H1 (cell line): ENCODE data around the gene LAMP1. TPM values are rescaled to one million over a fixed set of nuclear protein-coding genes. Genes with fewer than 3 reads are reported as not detected.

ENCODE experiments used
- CHD7 ChIP-seq: fragments of 300-600 bp; sonication (generic); IDR thresholded peaks from 2 replicates; pipeline ENCODE4 v1.7.1; 2012; ENCODE audit warnings: low read length, moderate library complexity, mild to moderate bottlenecking, inconsistent platforms; ENCODE audit not compliant: insufficient replicate concordance
- KDM5A ChIP-seq: fragments of 200-600 bp; IDR thresholded peaks from 2 replicates; pipeline ENCODE4 v1.7.1; 2012; ENCODE audit warnings: mild to moderate bottlenecking, low read length, inconsistent platforms, mixed read lengths
- PHF8 ChIP-seq: fragments of 200-600 bp; sonication (generic); conservative IDR thresholded peaks from 2 replicates; pipeline ENCODE4 v1.7.1; 2012; ENCODE audit warnings: low read depth, mild to moderate bottlenecking, inconsistent platforms, low read length, moderate library complexity
- POLR2AphosphoS5 ChIP-seq: IDR thresholded peaks from 2 replicates; pipeline ENCODE4 v1.6.1; 2011; ENCODE audit warnings: low read depth, low read length
- RBBP5 ChIP-seq: IDR thresholded peaks from 2 replicates; pipeline ENCODE4 v1.7.1; 2012; ENCODE audit warnings: low read depth, mild to moderate bottlenecking, inconsistent platforms, low read length, moderate library complexity, borderline replicate concordance
- SIX5 ChIP-seq: IDR thresholded peaks from 2 replicates; pipeline ENCODE4 v1.6.1; 2011; ENCODE audit warnings: mild to moderate bottlenecking, low read depth, low read length
- TAF7 ChIP-seq: optimal IDR thresholded peaks from 2 replicates; pipeline ENCODE3; 2011; ENCODE audit warnings: low read depth, mild to moderate bottlenecking, inconsistent platforms, low read length, moderate library complexity, borderline replicate concordance
- USF2 ChIP-seq: IDR thresholded peaks from 2 replicates; pipeline ENCODE4 v1.6.1; 2011; ENCODE audit warnings: low read length, improper control_type of control experiment
- YY1 ChIP-seq: IDR thresholded peaks from 2 replicates; pipeline ENCODE4 v1.6.1; 2011; ENCODE audit warnings: low read depth, mild to moderate bottlenecking, low read length
- polyA plus RNA-seq, 7 experiments: library from polyadenylated mRNA; depleted of rRNA in 3 of 7; stranded (reverse) in 5 of 7; unstranded in 2 of 7; fragments of >200 nt in 5 of 7; fragments of 200-250 nt in 2 of 7; gene quantifications; 1 replicate in 5 of 7; 2 replicates in 1 of 7; 4 replicates in 1 of 7; pipeline versions ENCODE4 v1.2.1 to v1.2.3, GENCODE V29; 2011 to 2013; ENCODE audit warnings: missing spikeins in 2 of 7, mixed read lengths in 2 of 7
- total RNA-seq: library from RNA; stranded (reverse); fragmentation: NEBNext Ultra II Directional; extraction: Animal tissue kit (Norgen Biotek cat#: 25700); gene quantifications from 2 replicates; pipeline ENCODE4 v1.2.1, GENCODE V29; 2021

LAMP1 gene
- total and polyA plus RNA-seq, 2 of the 8 experiments (the other 6 are each of a cell fraction or from before 2014, with no cell fraction given): 97.6 to 140 TPM

GRCh38 chr13:113348591-113348990 is 51.6 kb downstream of the LAMP1 start (continued):
- TF ChIP-seq CHD7 (no peak), KDM5A (no peak), YY1 (no peak), POLR2AphosphoS5 (no peak), SIX5 (no peak), TAF7 (no peak), PHF8 (no peak), USF2 (no peak), RBBP5 (no peak)
- TF ChIP-seq, all 59 proteins: peak for 0
